GM12878 (cell line): ENCODE results near the gene KIF21B.

Experiments used
- BCL11A ChIP-seq: IDR thresholded peaks from 2 replicates; pipeline ENCODE4 v1.6.1; 2011; ENCODE audit warnings: low read depth, low read length
- DPF2 ChIP-seq: fragments of 450-650 bp; IDR thresholded peaks from 2 replicates; pipeline ENCODE4 v1.6.1; 2017; ENCODE audit warnings: mild to moderate bottlenecking
- FOXM1 ChIP-seq: IDR thresholded peaks from 2 replicates; pipeline ENCODE4 v1.6.1; 2012; ENCODE audit warnings: low read depth, mild to moderate bottlenecking, inconsistent platforms, low read length, moderate library complexity
- MXI1 ChIP-seq: fragments of 150-350 bp; IDR thresholded peaks from 2 replicates; pipeline ENCODE4 v1.6.1; 2011; ENCODE audit warnings: low read depth, mild to moderate bottlenecking, inconsistent platforms, low read length, improper control_type of control experiment
- POLR2AphosphoS2 ChIP-seq: IDR thresholded peaks from 2 replicates; pipeline ENCODE4 v1.6.1; 2011; ENCODE audit warnings: low read depth, mild to moderate bottlenecking, low read length, improper control_type of control experiment, moderate library complexity
- TAF1 ChIP-seq: IDR thresholded peaks from 2 replicates; pipeline ENCODE4 v1.6.1; 2011; ENCODE audit warnings: mild to moderate bottlenecking, low read depth, low read length, borderline replicate concordance
- ZNF24 ChIP-seq: fragments of 450-650 bp; IDR thresholded peaks from 2 replicates; pipeline ENCODE4 v1.6.1; 2017; ENCODE audit warnings: antibody characterized with exemption, mild to moderate bottlenecking
- TF ChIP-seq, protein P1 (sequence below): fragments of 450-650 bp; IDR thresholded peaks from 2 replicates; pipeline ENCODE4 v1.6.1; 2017; ENCODE audit warnings: mild to moderate bottlenecking
- TF ChIP-seq, protein P2 (sequence below): IDR thresholded peaks from 2 replicates; pipeline ENCODE4 v1.6.1; 2012; ENCODE audit warnings: low read length, inconsistent platforms
- TF ChIP-seq, protein P3 (sequence below): IDR thresholded peaks from 2 replicates; pipeline ENCODE4 v1.6.1; 2011; ENCODE audit warnings: mild to moderate bottlenecking, low read depth, low read length, moderate library complexity; ENCODE audit not compliant: insufficient replicate concordance
- TF ChIP-seq, protein P4 (sequence below), 3 experiments: IDR thresholded peaks in 2 of 3; conservative IDR thresholded peaks in 1 of 3; 2 replicates each; pipeline ENCODE4 v1.5.1; 2011; ENCODE audit warnings: low read depth in 3 of 3, low read length in 3 of 3, mild to moderate bottlenecking in 3 of 3, control low read depth in 2 of 3, moderate library complexity in 2 of 3, inconsistent platforms in 1 of 3, mixed read lengths in 1 of 3; ENCODE audit not compliant: control insufficient read depth in 2 of 3, insufficient read depth in 1 of 3; ENCODE audit errors: extremely low read depth in 1 of 3
- TF ChIP-seq, protein P5 (sequence below): IDR thresholded peaks from 2 replicates; pipeline ENCODE4 v1.6.1; 2011; ENCODE audit warnings: borderline replicate concordance, low read depth, mild to moderate bottlenecking, moderate library complexity, low read length; ENCODE audit not compliant: insufficient read depth, poor library complexity, severe bottlenecking
- TF ChIP-seq, protein P6 (sequence below): IDR thresholded peaks from 2 replicates; pipeline ENCODE4 v1.6.1; 2012; ENCODE audit warnings: low read depth, low read length, improper control_type of control experiment

DNA sequence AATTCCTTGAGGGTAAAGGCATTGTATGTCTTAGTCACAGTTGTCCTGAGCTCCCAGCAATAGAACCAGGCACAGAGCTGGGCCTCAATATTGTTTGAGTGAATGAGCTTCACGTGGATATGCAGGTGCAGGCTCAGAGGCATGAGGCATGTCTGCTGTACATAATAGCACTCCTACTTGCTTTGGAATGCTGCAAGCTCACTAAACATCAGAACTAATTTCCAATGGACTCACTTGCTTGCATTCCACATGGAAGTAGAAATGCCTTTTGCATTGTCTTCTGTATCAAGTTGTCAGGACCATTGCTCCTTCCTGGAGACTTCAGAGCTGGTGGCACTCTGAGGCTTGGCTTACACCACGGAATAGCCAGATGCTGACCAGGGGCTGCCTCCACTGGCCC is 91.7 kb downstream of the KIF21B start:
- TF ChIP-seq, protein P1, sequence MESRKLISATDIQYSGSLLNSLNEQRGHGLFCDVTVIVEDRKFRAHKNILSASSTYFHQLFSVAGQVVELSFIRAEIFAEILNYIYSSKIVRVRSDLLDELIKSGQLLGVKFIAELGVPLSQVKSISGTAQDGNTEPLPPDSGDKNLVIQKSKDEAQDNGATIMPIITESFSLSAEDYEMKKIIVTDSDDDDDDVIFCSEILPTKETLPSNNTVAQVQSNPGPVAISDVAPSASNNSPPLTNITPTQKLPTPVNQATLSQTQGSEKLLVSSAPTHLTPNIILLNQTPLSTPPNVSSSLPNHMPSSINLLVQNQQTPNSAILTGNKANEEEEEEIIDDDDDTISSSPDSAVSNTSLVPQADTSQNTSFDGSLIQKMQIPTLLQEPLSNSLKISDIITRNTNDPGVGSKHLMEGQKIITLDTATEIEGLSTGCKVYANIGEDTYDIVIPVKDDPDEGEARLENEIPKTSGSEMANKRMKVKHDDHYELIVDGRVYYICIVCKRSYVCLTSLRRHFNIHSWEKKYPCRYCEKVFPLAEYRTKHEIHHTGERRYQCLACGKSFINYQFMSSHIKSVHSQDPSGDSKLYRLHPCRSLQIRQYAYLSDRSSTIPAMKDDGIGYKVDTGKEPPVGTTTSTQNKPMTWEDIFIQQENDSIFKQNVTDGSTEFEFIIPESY: no peak
- TF ChIP-seq, protein P2, sequence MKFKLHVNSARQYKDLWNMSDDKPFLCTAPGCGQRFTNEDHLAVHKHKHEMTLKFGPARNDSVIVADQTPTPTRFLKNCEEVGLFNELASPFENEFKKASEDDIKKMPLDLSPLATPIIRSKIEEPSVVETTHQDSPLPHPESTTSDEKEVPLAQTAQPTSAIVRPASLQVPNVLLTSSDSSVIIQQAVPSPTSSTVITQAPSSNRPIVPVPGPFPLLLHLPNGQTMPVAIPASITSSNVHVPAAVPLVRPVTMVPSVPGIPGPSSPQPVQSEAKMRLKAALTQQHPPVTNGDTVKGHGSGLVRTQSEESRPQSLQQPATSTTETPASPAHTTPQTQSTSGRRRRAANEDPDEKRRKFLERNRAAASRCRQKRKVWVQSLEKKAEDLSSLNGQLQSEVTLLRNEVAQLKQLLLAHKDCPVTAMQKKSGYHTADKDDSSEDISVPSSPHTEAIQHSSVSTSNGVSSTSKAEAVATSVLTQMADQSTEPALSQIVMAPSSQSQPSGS: no peak
- TF ChIP-seq, protein P3, sequence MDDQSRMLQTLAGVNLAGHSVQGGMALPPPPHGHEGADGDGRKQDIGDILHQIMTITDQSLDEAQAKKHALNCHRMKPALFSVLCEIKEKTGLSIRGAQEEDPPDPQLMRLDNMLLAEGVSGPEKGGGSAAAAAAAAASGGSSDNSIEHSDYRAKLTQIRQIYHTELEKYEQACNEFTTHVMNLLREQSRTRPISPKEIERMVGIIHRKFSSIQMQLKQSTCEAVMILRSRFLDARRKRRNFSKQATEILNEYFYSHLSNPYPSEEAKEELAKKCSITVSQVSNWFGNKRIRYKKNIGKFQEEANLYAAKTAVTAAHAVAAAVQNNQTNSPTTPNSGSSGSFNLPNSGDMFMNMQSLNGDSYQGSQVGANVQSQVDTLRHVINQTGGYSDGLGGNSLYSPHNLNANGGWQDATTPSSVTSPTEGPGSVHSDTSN: no peak
- TF ChIP-seq, protein P4, sequence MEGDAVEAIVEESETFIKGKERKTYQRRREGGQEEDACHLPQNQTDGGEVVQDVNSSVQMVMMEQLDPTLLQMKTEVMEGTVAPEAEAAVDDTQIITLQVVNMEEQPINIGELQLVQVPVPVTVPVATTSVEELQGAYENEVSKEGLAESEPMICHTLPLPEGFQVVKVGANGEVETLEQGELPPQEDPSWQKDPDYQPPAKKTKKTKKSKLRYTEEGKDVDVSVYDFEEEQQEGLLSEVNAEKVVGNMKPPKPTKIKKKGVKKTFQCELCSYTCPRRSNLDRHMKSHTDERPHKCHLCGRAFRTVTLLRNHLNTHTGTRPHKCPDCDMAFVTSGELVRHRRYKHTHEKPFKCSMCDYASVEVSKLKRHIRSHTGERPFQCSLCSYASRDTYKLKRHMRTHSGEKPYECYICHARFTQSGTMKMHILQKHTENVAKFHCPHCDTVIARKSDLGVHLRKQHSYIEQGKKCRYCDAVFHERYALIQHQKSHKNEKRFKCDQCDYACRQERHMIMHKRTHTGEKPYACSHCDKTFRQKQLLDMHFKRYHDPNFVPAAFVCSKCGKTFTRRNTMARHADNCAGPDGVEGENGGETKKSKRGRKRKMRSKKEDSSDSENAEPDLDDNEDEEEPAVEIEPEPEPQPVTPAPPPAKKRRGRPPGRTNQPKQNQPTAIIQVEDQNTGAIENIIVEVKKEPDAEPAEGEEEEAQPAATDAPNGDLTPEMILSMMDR (IDR thresholded peaks at IDR 0.05 in 2 of 3, conservative IDR thresholded peaks at IDR 0.05 in 1 of 3; ENCODE audit: control insufficient read depth in 2 of 3, extremely low read depth in 1 of 3, insufficient read depth in 1 of 3, low read depth in 3 of 3, low read length in 3 of 3): no peak
- TF ChIP-seq TAF1 (no peak), MXI1 (no peak), ZNF24 (no peak), BCL11A (no peak), DPF2 (no peak), POLR2AphosphoS2 (no peak), FOXM1 (no peak)
- TF ChIP-seq, protein P5, sequence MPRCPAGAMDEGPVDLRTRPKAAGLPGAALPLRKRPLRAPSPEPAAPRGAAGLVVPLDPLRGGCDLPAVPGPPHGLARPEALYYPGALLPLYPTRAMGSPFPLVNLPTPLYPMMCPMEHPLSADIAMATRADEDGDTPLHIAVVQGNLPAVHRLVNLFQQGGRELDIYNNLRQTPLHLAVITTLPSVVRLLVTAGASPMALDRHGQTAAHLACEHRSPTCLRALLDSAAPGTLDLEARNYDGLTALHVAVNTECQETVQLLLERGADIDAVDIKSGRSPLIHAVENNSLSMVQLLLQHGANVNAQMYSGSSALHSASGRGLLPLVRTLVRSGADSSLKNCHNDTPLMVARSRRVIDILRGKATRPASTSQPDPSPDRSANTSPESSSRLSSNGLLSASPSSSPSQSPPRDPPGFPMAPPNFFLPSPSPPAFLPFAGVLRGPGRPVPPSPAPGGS: no peak
- TF ChIP-seq, protein P6, sequence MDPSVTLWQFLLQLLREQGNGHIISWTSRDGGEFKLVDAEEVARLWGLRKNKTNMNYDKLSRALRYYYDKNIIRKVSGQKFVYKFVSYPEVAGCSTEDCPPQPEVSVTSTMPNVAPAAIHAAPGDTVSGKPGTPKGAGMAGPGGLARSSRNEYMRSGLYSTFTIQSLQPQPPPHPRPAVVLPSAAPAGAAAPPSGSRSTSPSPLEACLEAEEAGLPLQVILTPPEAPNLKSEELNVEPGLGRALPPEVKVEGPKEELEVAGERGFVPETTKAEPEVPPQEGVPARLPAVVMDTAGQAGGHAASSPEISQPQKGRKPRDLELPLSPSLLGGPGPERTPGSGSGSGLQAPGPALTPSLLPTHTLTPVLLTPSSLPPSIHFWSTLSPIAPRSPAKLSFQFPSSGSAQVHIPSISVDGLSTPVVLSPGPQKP: no peak
